Smooth muscle cell (in vitro differentiated cells): ENCODE data around the gene ZNF230. TPM values are rescaled to one million over a fixed set of nuclear protein-coding genes. Genes with fewer than 3 reads are reported as not detected.

Experiments
- DNase-seq: peaks from one replicate; lab custom pipeline; 2025; ENCODE audit not compliant: unreplicated experiment; lab: John Stamatoyannopoulos, UW
- H2AFZ ChIP-seq: fragments of 200-600 bp; sonication (generic); 2 replicates; pipeline ENCODE4 v1.6.0; 2016; ENCODE audit warnings: antibody characterized with exemption, low read depth, mild to moderate bottlenecking
- H3F3A ChIP-seq: fragments of 200-600 bp; sonication (generic); 2 replicates; pipeline ENCODE4 v1.6.0; 2017; ENCODE audit warnings: antibody characterized with exemption, low read depth
- H3K27ac ChIP-seq: fragments of 200-600 bp; sonication (generic); 2 replicates; pipeline ENCODE4 v1.5.1; 2016; ENCODE audit warnings: low read depth, mild to moderate bottlenecking
- H3K27me3 ChIP-seq: fragments of 200-600 bp; sonication (generic); 2 replicates; pipeline ENCODE4 v1.6.1; 2016; ENCODE audit warnings: low read depth, mild to moderate bottlenecking
- H3K36me3 ChIP-seq: fragments of 200-600 bp; sonication (generic); 2 replicates; pipeline ENCODE4 v1.5.1; 2016; ENCODE audit warnings: low read depth
- H3K4me1 ChIP-seq: fragments of 200-600 bp; sonication (generic); 2 replicates; pipeline ENCODE4 v1.5.1; 2016; ENCODE audit warnings: low read depth
- H3K4me2 ChIP-seq: fragments of 200-600 bp; sonication (generic); 2 replicates; pipeline ENCODE4 v1.6.0; 2016; ENCODE audit warnings: mild to moderate bottlenecking
- H3K4me3 ChIP-seq: fragments of 200-600 bp; sonication (generic); 2 replicates; pipeline ENCODE4 v1.5.1; 2016; ENCODE audit warnings: mild to moderate bottlenecking
- H3K79me2 ChIP-seq: fragments of 200-600 bp; sonication (generic); 2 replicates; pipeline ENCODE4 v1.6.0; 2016; ENCODE audit warnings: low read depth, mild to moderate bottlenecking
- H3K9ac ChIP-seq: fragments of 200-600 bp; sonication (generic); 2 replicates; pipeline ENCODE4 v1.6.0; 2016; ENCODE audit warnings: low read depth
- H3K9me3 ChIP-seq: fragments of 200-600 bp; sonication (generic); replicated peaks from 2 replicates; pipeline ENCODE4 v1.5.1; 2016; ENCODE audit warnings: low read depth
- H4K20me1 ChIP-seq: fragments of 200-600 bp; sonication (generic); 2 replicates; pipeline ENCODE4 v1.6.0; 2016; ENCODE audit warnings: low read depth
- CTCF ChIP-seq: fragments of 200-600 bp; sonication (generic); IDR thresholded peaks from 2 replicates; pipeline ENCODE4 v1.5.1; 2017; ENCODE audit warnings: borderline replicate concordance, mild to moderate bottlenecking, antibody characterized with exemption; ENCODE audit not compliant: insufficient read depth, poor library complexity, severe bottlenecking
- WGBS: methylation state at CpG from one replicate; pipeline ENCODE4 v1.1.7; 2016; ENCODE audit warnings: low lambda C conversion rate; 5-methylcytosine and 5-hydroxymethylcytosine counted together
- polyA plus RNA-seq: library from polyadenylated mRNA; unstranded; fragments of >200 nt; fragmentation: Nextera tagmentation; extraction: Ambion mirVana; gene quantifications from 2 replicates; pipeline ENCODE4 v1.2.1, GENCODE V29; 2016
- total RNA-seq: library from RNA; depleted of rRNA; stranded (reverse); fragments of >200 nt; gene quantifications from 2 replicates; pipeline ENCODE4 v1.2.3, GENCODE V29; 2014

The ZNF230 gene
- total and polyA plus RNA-seq, 2 experiments from 2014 or later, result 1.2 to 17.3 TPM

- Histone ChIP-seq H3K79me2 (peaks cover 7% of the 10 kb centered on the region), H3K4me2 (peak within 1 kb of the TSS; percentile 96), H3K36me3 (peaks cover 24% of the 10 kb centered on the region), H3K4me1 (peaks cover 5% of the 10 kb centered on the region), H3K9ac (peak within 1 kb of the TSS; percentile 92), H3K4me3 (peak within 1 kb of the TSS; percentile 96), H3K27ac (peak within 1 kb of the TSS; percentile 67), H3F3A (no peaks in the 10 kb centered on the region), H3K27me3 (no peaks in the 10 kb centered on the region), H2AFZ (peak within 1 kb of the TSS; percentile 98), H4K20me1 (no peaks in the 10 kb centered on the region), H3K9me3 (peaks cover 18% of the 10 kb centered on the region)
- DNase-seq, result peak; percentile 12
- WGBS, result 1% methylated on average over 37 of the region's 37 CpGs
- TF ChIP-seq CTCF, result no peak
Observed at GRCh38 chr19:44025217-44025936, 22.6 kb downstream of the ZNF230 start, which contains the start of gene ZNF222. ZNF222 (plus strand) TSS chr19:44025379; CDS start chr19:44025437, 58 bp downstream.

- Histone ChIP-seq H3K4me2 (no peak overlapping the region), H3K9me3 (peaks cover 31% of the 10 kb centered on the region), H3K27me3 (no peaks in the 10 kb centered on the region)
Observed at GRCh38 chr19:44026622-44027021, 23.9 kb downstream of the ZNF230 start.

GRCh38 chr19:44032001-44032610, 29.3 kb downstream of the ZNF230 start:
- no peak for TF ChIP-seq CTCF
- DNase-seq, result no peak
- Histone ChIP-seq H3K79me2 (no peaks in the 10 kb centered on the region), H3K4me3 (no peak overlapping the region), H3K36me3 (peaks cover 48% of the 10 kb centered on the region), H3K9me3 (peaks cover 54% of the 10 kb centered on the region), H3K9ac (no peak overlapping the region), H3K27me3 (no peaks in the 10 kb centered on the region), H3K27ac (no peak overlapping the region), H4K20me1 (no peaks in the 10 kb centered on the region), H2AFZ (no peak overlapping the region), H3K4me1 (no peaks in the 10 kb centered on the region), H3K4me2 (no peak overlapping the region), H3F3A (no peaks in the 10 kb centered on the region)
- WGBS, result 100% methylated on average over 1 of the region's 1 CpG

More at GRCh38 chr19:44026622-44027021, 23.9 kb downstream of the ZNF230 start:
- H2AFZ ChIP-seq, result no peak overlapping the region
- H3K9ac ChIP-seq, result no peak overlapping the region
- no peaks in the 10 kb centered on the region for H3F3A ChIP-seq
- H3K36me3 ChIP-seq, result peaks cover 35% of the 10 kb centered on the region
- H3K27ac ChIP-seq, result no peak overlapping the region
- no peaks in the 10 kb centered on the region for H4K20me1 ChIP-seq
- peaks cover 7% of the 10 kb centered on the region for H3K79me2 ChIP-seq
- DNase-seq, result no peak
- peaks cover 5% of the 10 kb centered on the region for H3K4me1 ChIP-seq
- no peak overlapping the region for H3K4me3 ChIP-seq
- no peak for TF ChIP-seq CTCF
- WGBS, result 98% methylated on average over 6 of the region's 6 CpGs
